HL-60 (cell line): Measurements from ENCODE around the gene TOX3.

Experiments used
- DNase-seq, 2 experiments: peaks; one replicate each; pipeline ENCODE4 v3.0.0-alpha.2; 2010 to 2020; ENCODE audit warnings: low read depth in 1 of 2, low spot score in 1 of 2
- H3K27ac ChIP-seq: fragments of 250-450 bp; sonication (Bioruptor Pico); replicated peaks from 2 replicates; pipeline ENCODE4 v1.5.1; 2020; ENCODE audit warnings: mild to moderate bottlenecking, moderate library complexity
- H3K27me3 ChIP-seq: fragments of 250-450 bp; sonication (Bioruptor Pico); 2 replicates; pipeline ENCODE4 v1.5.1; 2021; ENCODE audit warnings: mild to moderate bottlenecking, moderate library complexity; ENCODE audit not compliant: insufficient read depth, poor library complexity, severe bottlenecking
- H3K4me3 ChIP-seq: replicated peaks from 2 replicates; pipeline ENCODE4 v1.5.1; 2011; ENCODE audit warnings: mild to moderate bottlenecking, control low read depth, low read length; ENCODE audit not compliant: insufficient read depth
- GABPA ChIP-seq: IDR thresholded peaks from 2 replicates; pipeline ENCODE4 v1.6.1; 2012; ENCODE audit warnings: low read depth
- POLR2AphosphoS5 ChIP-seq: IDR thresholded peaks from 2 replicates; pipeline ENCODE4 v1.6.1; 2012; ENCODE audit warnings: low read depth
- REST ChIP-seq: IDR thresholded peaks from 2 replicates; pipeline ENCODE4 v1.6.1; 2012; ENCODE audit warnings: low read depth; ENCODE audit not compliant: insufficient replicate concordance
- SPI1 ChIP-seq: IDR thresholded peaks from 2 replicates; pipeline ENCODE4 v1.6.1; 2012; ENCODE audit warnings: low read depth, mild to moderate bottlenecking, borderline replicate concordance
- long read RNA-seq: library from polyadenylated mRNA; unstranded; transcript quantifications from one replicate; pipeline ENCODE4 v2.0.0, GENCODE V29; 2020
- TF ChIP-seq, protein P1 (sequence below): IDR thresholded peaks from one replicate; pipeline ENCODE4 v1.5.1; 2011; ENCODE audit warnings: low read length, control low read depth, inconsistent platforms; ENCODE audit not compliant: insufficient read depth

Gene TOX3
- long read RNA-seq: 0 reads

GRCh38 chr16:52547004-52547833, at the start of gene TOX3:
Gene TOX3, minus strand, starts transcription at chr16:52547143. Its CDS starts 420 bp downstream, at chr16:52546723.
- peaks cover 56% of the 10 kb centered on the region for H3K27me3 ChIP-seq
- DNase-seq: no peak
- no peak within 1 kb of the TSS for H3K27ac ChIP-seq
- TF ChIP-seq, protein P1, sequence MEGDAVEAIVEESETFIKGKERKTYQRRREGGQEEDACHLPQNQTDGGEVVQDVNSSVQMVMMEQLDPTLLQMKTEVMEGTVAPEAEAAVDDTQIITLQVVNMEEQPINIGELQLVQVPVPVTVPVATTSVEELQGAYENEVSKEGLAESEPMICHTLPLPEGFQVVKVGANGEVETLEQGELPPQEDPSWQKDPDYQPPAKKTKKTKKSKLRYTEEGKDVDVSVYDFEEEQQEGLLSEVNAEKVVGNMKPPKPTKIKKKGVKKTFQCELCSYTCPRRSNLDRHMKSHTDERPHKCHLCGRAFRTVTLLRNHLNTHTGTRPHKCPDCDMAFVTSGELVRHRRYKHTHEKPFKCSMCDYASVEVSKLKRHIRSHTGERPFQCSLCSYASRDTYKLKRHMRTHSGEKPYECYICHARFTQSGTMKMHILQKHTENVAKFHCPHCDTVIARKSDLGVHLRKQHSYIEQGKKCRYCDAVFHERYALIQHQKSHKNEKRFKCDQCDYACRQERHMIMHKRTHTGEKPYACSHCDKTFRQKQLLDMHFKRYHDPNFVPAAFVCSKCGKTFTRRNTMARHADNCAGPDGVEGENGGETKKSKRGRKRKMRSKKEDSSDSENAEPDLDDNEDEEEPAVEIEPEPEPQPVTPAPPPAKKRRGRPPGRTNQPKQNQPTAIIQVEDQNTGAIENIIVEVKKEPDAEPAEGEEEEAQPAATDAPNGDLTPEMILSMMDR: no peak
- no peak for TF ChIP-seq SPI1
- no peak for TF ChIP-seq GABPA
- TF ChIP-seq REST: no peak
- no peak for TF ChIP-seq POLR2AphosphoS5
- no peak within 1 kb of the TSS for H3K4me3 ChIP-seq

GRCh38 chr16:52592778-52593177, 45.8 kb upstream of the TOX3 start:
- Histone ChIP-seq H3K27ac (no peak overlapping the region), H3K27me3 (no peaks in the 10 kb centered on the region), H3K4me3 (no peak overlapping the region)
- TF ChIP-seq POLR2AphosphoS5 (no peak), SPI1 (no peak), GABPA (no peak), REST (no peak)
- TF ChIP-seq, protein P1: no peak
- DNase-seq: no peak

DNA sequence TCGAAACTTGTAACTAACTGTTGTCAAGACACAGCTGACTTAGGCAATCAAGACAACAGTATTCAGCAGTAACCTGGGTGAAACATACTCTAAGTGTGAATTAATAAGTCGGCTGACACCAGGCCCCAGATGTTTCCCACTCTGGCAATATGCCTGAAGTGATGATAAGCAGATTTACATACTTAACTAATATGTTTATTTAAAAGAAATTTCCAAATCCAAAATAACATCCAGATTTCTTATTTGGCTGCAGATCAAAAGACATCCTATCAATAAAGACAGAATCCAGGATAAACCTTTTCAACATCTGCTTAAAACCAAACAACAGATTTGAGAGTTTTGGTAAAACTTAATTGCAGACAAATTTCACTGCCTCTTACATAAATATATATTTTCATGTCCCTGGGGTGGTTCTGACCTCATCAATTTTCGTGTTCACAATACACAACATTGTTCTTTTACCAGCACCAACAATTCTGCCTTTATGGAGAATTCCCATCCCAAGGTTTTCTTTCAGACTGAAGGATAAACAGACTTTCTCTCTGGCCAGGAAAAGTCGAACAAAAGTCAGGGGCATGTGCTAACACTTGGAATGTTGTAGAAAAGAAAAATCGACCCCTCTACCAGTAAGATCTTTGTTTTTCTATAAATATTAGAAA, 45.1 kb upstream of the TOX3 start:
- DNase-seq: no peak
- no peak for TF ChIP-seq GABPA
- no peak for TF ChIP-seq POLR2AphosphoS5
- no peak for TF ChIP-seq SPI1
- TF ChIP-seq, protein P1: no peak
- no peak for TF ChIP-seq REST
- no peak overlapping the region for H3K27ac ChIP-seq
- H3K4me3 ChIP-seq: no peak overlapping the region
- H3K27me3 ChIP-seq: no peaks in the 10 kb centered on the region
